ENCODE data around the gene GBE1. TPM values are rescaled to one million over a fixed set of nuclear protein-coding genes. Genes with fewer than 3 reads are reported as not detected.

GBE1 gene
- total RNA-seq, 4 donors from 2014 or later: 15.8 to 28.6 (median 20.5) TPM

DNA sequence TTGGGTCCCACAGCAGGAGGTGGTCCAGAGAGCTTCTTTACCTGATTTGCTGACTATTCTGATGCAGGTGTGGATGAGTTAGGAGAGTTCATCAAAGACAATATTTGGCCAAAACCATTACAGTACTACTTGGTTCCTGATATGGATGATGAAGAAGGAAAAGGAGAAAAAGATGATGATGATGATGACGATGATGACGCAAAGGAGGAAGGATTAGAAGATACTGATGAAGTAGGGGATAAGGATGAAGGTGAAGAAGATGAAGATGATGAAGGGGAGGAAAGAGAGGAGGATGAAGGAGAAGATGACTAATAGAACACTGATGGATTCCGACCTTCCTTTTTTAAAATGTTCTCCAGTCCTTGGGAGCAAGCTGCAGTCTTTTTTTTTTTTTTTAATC lies 148.7 kb downstream of the GBE1 start:
- H3K36me3 ChIP-seq: peaks cover 5% of the 10 kb centered on the region
- H3K4me1 ChIP-seq: no peaks in the 10 kb centered on the region
- H3K27ac ChIP-seq: no peak overlapping the region
- 100% methylated on average over 3 of the region's 3 CpGs for WGBS
- H3K9me3 ChIP-seq: no peaks in the 10 kb centered on the region
- H3K4me3 ChIP-seq: no peak overlapping the region
- DNase-seq (ENCODE audit: low spot score in 2 of 2): no peak
- TF ChIP-seq, protein P1, sequence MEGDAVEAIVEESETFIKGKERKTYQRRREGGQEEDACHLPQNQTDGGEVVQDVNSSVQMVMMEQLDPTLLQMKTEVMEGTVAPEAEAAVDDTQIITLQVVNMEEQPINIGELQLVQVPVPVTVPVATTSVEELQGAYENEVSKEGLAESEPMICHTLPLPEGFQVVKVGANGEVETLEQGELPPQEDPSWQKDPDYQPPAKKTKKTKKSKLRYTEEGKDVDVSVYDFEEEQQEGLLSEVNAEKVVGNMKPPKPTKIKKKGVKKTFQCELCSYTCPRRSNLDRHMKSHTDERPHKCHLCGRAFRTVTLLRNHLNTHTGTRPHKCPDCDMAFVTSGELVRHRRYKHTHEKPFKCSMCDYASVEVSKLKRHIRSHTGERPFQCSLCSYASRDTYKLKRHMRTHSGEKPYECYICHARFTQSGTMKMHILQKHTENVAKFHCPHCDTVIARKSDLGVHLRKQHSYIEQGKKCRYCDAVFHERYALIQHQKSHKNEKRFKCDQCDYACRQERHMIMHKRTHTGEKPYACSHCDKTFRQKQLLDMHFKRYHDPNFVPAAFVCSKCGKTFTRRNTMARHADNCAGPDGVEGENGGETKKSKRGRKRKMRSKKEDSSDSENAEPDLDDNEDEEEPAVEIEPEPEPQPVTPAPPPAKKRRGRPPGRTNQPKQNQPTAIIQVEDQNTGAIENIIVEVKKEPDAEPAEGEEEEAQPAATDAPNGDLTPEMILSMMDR (IDR thresholded peaks at IDR 0.05): no peak
- TF ChIP-seq EP300 (IDR thresholded peaks at IDR 0.05): no peak
- TF ChIP-seq POLR2AphosphoS5 (IDR thresholded peaks at IDR 0.05): no peak
- TF ChIP-seq POLR2A (IDR thresholded peaks at IDR 0.05): no peak
- H3K27me3 ChIP-seq: no peaks in the 10 kb centered on the region

GRCh38 chr3:81602781-81603180 lies 158.7 kb downstream of the GBE1 start:
- H3K27ac ChIP-seq: no peak overlapping the region
- WGBS: 81% methylated on average over 2 of the region's 2 CpGs
- no peak for DNase-seq (ENCODE audit: low spot score in 2 of 2)
- no peak for TF ChIP-seq POLR2A (IDR thresholded peaks at IDR 0.05)
- no peak for TF ChIP-seq EP300 (IDR thresholded peaks at IDR 0.05)
- TF ChIP-seq, protein P1 (IDR thresholded peaks at IDR 0.05): no peak
- no peak for TF ChIP-seq POLR2AphosphoS5 (IDR thresholded peaks at IDR 0.05)
- H3K4me3 ChIP-seq: no peak overlapping the region
- no peaks in the 10 kb centered on the region for H3K9me3 ChIP-seq
- H3K27me3 ChIP-seq: no peaks in the 10 kb centered on the region
- H3K36me3 ChIP-seq: no peaks in the 10 kb centered on the region
- H3K4me1 ChIP-seq: no peaks in the 10 kb centered on the region

GRCh38 chr3:81601707-81602305 lies 159.6 kb downstream of the GBE1 start:
- TF ChIP-seq POLR2AphosphoS5 (IDR thresholded peaks at IDR 0.05) (no peak), EP300 (IDR thresholded peaks at IDR 0.05) (no peak), POLR2A (IDR thresholded peaks at IDR 0.05) (no peak)
- TF ChIP-seq, protein P1 (IDR thresholded peaks at IDR 0.05): no peak
- no peaks in the 10 kb centered on the region for H3K4me1 ChIP-seq
- H3K27me3 ChIP-seq: no peaks in the 10 kb centered on the region
- 86% methylated on average over 2 of the region's 2 CpGs for WGBS
- H3K4me3 ChIP-seq: no peak overlapping the region
- no peak overlapping the region for H3K27ac ChIP-seq
- H3K9me3 ChIP-seq: no peaks in the 10 kb centered on the region
- DNase-seq (ENCODE audit: low spot score in 2 of 2): no peak
- no peaks in the 10 kb centered on the region for H3K36me3 ChIP-seq

DNA sequence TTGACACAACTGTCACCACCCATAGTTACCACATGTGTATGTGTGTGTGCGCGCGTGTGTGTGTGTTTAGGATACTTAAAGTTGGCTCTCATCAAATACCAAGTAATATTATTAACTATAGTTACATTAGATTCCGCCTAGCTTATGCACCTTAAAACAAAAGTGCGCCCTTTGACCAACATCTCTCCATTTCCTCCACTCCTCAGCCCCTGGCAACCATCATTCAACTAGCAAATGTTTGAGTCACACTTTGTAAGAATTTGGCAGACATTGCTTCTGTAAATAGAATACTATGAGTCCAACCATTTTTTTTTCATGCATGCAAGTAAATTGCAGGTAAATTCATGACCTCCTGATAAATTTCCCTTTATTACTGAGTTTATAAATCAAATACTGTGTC lies 169.3 kb downstream of the GBE1 start:
- Histone ChIP-seq H3K9me3 (no peaks in the 10 kb centered on the region), H3K4me3 (no peak overlapping the region), H3K4me1 (no peaks in the 10 kb centered on the region), H3K27ac (no peak overlapping the region), H3K27me3 (no peaks in the 10 kb centered on the region), H3K36me3 (peaks cover 6% of the 10 kb centered on the region)
- TF ChIP-seq, protein P1 (IDR thresholded peaks at IDR 0.05): no peak
- TF ChIP-seq EP300 (IDR thresholded peaks at IDR 0.05) (no peak), POLR2AphosphoS5 (IDR thresholded peaks at IDR 0.05) (no peak), POLR2A (IDR thresholded peaks at IDR 0.05) (no peak)
- DNase-seq (ENCODE audit: low spot score in 2 of 2): no peak
- WGBS: 93% methylated on average over 5 of the region's 5 CpGs

DNA sequence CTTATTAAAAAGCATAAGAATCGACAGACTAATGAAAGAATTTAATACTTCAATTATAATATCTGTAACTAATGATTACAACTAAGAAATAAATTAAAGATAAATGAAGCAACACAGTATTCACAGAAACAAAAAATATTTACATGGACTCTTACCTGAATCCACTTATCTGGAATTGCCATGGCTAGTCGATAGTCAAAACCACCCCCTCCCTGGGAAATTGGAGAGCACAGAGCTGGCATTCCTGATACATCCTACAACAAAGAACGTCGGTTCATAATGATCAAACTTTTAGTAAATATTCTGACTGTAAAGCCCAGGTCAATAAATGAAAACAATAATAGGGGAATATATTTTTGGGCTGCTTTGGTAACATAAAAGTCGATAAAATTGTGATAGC lies 175.5 kb downstream of the GBE1 start:
- Histone ChIP-seq H3K36me3 (peaks cover 5% of the 10 kb centered on the region), H3K27me3 (no peaks in the 10 kb centered on the region), H3K27ac (no peak overlapping the region), H3K4me3 (no peak overlapping the region), H3K9me3 (no peaks in the 10 kb centered on the region), H3K4me1 (no peaks in the 10 kb centered on the region)
- 95% methylated on average over 5 of the region's 5 CpGs for WGBS
- no peak for DNase-seq (ENCODE audit: low spot score in 2 of 2)
- TF ChIP-seq, protein P1 (IDR thresholded peaks at IDR 0.05): no peak
- TF ChIP-seq POLR2AphosphoS5 (IDR thresholded peaks at IDR 0.05): no peak
- TF ChIP-seq POLR2A (IDR thresholded peaks at IDR 0.05): no peak
- no peak for TF ChIP-seq EP300 (IDR thresholded peaks at IDR 0.05)

Data from suprapubic skin (tissue), 4 donors.